CD4-positive, alpha-beta T cell treated with Interleukin-4 for 4 hours (primary cell): Measurements from ENCODE around the gene KCNQ4.

Experiments
- DNase-seq: peaks from one replicate; pipeline ENCODE4 v3.0.0-alpha.2; 2020

KCNQ4 gene

GRCh38 chr1:40872276-40872675 lies 88.7 kb downstream of the KCNQ4 start:
- DNase-seq: no peak

GRCh38 chr1:40873863-40874472 lies 90.4 kb downstream of the KCNQ4 start:
- no peak for DNase-seq

- no peak for DNase-seq
Measured at GRCh38 chr1:40876436-40876761, 92.8 kb downstream of the KCNQ4 start.

- DNase-seq: no peak
Measured at GRCh38 chr1:40876891-40877290, 93.3 kb downstream of the KCNQ4 start.

- DNase-seq: no peak
Measured at GRCh38 chr1:40877698-40878097, 94.1 kb downstream of the KCNQ4 start.

GRCh38 chr1:40878906-40879305 lies 95.3 kb downstream of the KCNQ4 start:
- no peak for DNase-seq

GRCh38 chr1:40879482-40880175 lies 96.0 kb downstream of the KCNQ4 start:
- no peak for DNase-seq

GRCh38 chr1:40880813-40881549 lies 97.4 kb downstream of the KCNQ4 start:
- DNase-seq: no peak

- DNase-seq: no peak
Measured at GRCh38 chr1:40884055-40884795, 100.6 kb downstream of the KCNQ4 start.

- no peak for DNase-seq
Measured at GRCh38 chr1:40886318-40887011, 102.9 kb downstream of the KCNQ4 start.

- DNase-seq: no peak
Measured at GRCh38 chr1:40887012-40887378, 103.4 kb downstream of the KCNQ4 start.

GRCh38 chr1:40887652-40888051 lies 104.1 kb downstream of the KCNQ4 start:
- DNase-seq: no peak
